Loucy (cell line): ENCODE results near the gene LRSAM1.

Source experiments
- EZH2phosphoT487 ChIP-seq: fragments of 200-600 bp; IDR thresholded peaks from 2 replicates; pipeline ENCODE4 v1.6.1; 2018; ENCODE audit warnings: antibody characterized with exemption, mild to moderate bottlenecking, moderate library complexity, borderline replicate concordance
- TF ChIP-seq, protein P1 (sequence below): fragments of 200-600 bp; sonication (generic); conservative IDR thresholded peaks from 2 replicates; pipeline ENCODE4 v1.5.1; 2014; ENCODE audit warnings: mild to moderate bottlenecking, antibody characterized with exemption, low read length

DNA sequence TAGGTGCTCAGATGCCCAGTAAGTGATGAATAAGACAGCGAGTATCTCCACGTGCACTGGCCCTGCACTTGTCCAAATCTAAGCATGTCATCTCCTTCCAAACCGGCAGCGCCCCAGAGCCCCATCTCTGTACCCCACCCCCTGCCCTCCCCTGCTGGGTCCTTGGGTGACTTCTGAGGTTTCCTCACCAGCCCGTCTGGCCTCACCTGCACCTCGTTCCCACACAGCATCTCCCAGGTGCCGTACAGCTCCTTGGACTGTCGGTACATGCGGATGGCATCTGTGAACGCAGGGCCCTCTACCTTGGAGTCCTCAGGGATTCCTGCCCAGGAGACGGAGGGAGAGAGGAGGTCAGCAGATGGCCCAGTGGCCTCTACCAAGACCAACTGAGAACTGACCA, 66.3 kb downstream of the LRSAM1 start:
- TF ChIP-seq, protein P1, sequence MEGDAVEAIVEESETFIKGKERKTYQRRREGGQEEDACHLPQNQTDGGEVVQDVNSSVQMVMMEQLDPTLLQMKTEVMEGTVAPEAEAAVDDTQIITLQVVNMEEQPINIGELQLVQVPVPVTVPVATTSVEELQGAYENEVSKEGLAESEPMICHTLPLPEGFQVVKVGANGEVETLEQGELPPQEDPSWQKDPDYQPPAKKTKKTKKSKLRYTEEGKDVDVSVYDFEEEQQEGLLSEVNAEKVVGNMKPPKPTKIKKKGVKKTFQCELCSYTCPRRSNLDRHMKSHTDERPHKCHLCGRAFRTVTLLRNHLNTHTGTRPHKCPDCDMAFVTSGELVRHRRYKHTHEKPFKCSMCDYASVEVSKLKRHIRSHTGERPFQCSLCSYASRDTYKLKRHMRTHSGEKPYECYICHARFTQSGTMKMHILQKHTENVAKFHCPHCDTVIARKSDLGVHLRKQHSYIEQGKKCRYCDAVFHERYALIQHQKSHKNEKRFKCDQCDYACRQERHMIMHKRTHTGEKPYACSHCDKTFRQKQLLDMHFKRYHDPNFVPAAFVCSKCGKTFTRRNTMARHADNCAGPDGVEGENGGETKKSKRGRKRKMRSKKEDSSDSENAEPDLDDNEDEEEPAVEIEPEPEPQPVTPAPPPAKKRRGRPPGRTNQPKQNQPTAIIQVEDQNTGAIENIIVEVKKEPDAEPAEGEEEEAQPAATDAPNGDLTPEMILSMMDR: no peak
- TF ChIP-seq EZH2phosphoT487: no peak
